CD4-positive, alpha-beta T cell treated with Interleukin-6 at 100 ng/mL for 8 hours (primary cell): ENCODE measurements around the gene CALN1.
"Not testable (repeated sequence)": the region's sequence is repeated elsewhere in the genome, so short reads cannot be mapped to it uniquely, and the experiment has no call there.

Experiments
- DNase-seq: peaks from one replicate; pipeline ENCODE4 v3.0.0-alpha.2; 2020; ENCODE audit warnings: mixed read lengths, low spot score

CALN1 gene

DNA sequence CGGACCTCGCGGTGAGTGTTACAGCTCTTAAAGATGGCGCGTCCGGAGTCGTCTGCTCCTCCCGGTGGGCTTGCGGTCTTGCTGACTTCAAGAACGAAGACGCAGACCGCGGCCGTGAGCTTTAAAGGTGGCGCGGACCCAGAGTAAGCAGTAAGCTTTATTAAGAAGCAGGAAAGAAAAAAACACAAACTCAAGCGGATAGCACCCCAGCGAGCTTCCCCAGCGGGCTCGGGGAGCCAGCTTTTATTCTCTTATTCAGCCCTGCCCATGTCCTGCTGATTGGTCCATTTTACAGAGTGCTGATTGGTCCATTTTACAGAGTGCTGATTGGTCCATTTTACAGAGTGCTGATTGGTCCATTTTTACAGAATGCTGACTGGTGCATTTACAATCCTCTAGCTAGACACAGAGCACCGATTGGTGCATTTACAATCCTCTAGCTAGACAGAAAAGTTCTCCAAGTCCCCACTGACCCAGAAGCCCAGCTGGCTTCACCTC lies at the start of gene CALN1:
CALN1 (minus strand) TSS at position 218 of the 498 bp plus-strand sequence.
- DNase-seq = not testable (repeated sequence)

DNA sequence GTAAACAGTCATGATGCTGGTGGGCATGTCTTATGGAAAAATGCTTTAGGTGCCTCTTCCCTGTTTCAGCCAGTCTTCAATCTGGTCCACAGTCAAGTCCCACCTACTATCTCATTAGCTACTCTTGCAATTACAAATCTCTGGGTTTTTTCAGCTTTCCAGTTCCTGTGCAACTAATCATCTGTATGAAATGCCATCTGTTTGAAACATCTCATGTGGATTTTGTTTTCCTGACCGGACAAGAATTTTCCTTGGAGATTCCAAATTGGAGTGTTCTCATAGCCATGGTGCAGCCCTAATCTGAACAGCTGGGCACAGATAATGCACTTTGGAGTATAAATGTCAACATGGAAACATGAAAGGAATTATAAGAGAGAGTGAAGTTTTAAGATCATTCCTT lies 41.3 kb upstream of the CALN1 start:
- DNase-seq = no peak

DNA sequence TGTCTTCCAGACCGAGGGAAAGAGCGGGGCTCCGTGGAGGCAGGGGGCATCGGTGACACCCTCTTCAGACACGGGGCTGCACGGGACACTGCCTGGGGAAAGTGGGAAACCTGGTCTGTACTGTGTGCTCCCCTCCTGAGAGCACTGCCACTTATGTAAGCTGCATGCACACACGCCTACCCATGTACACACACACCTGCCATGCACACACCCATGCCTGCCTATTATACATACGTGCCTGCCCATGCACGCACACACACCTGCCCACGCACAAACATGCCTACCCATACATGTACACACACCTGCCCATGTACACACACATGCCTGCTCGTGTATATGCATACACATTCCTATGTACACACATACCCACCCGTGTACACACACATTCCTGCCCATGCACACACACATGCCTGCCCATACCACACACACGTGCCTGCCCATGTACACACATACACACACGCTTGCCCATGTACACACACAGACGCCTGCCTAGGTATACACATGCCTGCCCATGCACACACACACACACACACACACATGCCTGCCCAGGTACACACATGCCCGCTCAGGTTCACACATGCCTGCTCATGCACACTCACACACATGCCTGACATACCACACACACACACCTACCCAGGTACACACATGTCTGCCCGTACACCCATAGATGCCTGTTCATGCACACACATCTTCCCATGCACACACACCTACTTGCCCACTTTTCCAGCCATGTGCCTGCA lies 35.5 kb upstream of the CALN1 start:
- no peak for DNase-seq

DNA sequence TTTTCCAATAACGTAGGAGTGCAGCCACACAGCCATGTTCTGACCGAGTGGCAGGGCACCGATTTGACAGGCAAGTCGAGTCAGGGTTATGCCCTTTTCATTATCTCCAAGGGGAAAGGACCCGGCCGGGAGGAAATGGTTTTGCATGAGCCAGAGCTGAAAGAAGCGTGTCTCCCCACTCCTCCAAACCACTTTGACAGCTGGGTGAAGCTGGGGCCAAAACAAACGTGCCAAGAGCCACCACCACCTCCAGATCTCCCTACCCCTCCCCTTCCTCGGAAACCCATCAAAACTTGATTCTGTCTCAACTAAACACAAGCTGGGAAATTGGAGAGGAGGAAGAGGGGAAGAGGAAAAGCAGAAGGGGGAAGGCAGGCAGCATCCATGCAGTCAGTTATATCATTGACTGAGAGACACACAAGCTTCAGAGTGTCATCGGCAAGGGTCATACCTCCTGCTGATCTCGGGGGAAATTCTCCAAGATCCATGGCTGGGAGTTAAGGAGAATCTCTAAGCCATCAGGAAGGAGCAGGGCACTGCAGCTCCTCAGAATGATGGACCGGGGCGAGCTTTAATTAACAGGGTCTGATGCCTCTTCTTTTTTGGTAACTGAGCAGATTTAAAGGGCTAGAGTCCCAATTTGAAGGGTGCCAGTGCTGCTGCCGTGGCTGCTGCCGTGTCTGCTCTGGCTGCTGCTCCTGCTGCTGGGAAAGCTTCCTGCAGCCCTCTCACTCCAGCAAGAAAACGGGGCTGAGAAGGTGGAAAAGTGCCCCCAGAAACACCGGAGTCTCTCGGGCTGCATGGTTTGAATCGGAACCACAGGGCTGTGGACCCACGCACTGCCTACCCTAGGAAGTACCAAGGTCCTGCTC lies 34.7 kb upstream of the CALN1 start:
- DNase-seq = no peak

DNA sequence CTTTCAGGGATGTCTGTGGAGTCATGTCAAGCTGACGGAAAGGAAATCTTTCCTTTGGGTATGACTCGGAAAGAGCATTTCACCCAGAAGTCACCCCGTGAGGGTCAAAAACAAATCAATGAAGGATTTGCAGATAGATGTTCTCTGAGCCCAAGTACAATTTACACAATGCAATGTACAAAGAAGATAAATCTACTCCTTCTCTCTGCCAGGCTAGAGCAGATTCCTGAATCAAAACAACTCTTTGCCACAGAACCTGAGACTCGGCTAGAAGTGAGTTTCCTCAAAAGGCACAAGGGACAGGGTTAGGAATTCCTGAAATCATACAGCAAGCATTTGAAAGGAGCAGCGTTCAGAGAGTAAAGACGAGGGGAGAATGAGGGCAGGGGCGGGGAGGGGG lies 34.0 kb upstream of the CALN1 start:
- DNase-seq = no peak

DNA sequence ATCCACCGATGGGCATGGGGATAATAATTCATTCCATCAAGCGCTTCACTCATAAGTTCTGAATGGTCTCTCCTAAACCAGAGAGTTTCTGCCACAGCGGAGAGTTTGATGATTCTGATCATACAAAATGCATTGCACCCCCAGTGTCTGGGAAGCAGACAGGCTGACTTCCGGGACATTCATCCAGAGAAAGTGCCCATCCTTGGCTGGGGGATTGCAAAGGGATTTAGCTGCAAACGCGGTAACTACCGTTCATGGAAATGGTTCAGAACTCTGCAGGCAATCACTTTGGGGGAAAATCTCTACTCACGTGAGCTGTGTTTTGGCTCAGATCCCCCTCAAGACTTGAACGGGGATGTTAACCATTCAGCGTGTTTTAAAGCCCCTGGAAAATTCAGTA lies 33.4 kb upstream of the CALN1 start:
- no peak for DNase-seq

DNA sequence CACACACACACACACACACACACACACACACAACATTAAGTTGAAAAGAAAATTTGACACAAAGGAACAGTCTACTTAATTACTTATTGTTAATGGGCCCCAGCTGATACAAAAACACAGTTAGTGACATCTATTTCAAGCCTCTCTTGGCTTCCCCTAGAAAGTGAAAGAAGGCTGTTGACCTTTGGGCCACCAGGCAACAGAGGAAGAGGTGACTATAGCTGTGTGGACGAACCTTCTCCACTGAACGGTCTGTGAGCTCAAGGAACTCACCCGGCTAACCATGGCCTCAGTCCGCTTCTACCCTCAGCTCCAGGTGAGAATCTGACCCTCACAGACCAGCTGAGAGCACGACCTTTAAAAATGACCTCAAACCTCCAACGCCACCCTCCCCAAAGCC lies 32.9 kb upstream of the CALN1 start:
- DNase-seq = no peak

DNA sequence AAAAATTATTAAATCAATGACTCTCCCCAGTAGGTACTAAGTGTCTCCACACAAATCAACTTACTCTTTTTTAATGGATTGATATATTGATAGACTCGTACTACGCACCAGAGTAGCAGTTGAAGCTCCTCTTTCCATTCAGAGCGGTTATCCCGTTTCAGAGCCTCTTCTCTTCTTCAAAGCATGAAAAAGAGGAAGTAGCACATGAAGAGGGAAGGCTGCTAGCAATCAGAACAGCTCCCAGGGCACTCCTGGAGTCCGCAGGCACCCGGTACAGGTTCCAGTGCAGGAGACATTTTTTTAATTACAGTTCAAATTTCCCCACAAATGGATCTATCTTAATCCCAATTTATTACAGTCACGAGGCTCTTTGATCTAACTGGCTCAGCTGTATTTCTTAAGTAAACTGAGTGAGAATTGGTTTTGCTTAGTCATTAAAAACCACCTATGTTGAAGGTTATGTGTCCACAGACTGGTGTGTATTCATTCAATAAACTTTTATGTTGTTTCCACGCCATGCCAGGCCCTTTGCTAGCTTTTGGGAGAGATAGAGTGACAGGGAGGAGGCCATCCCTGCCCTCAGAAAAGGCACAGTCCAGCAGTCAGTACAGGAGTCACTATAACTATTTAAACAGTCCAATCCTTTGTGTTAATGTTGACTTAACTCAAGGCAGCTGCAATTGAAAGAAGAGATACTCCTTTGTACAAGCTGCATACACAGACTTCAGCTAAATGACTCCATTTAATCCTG lies 32.1 kb upstream of the CALN1 start:
- DNase-seq = no peak

DNA sequence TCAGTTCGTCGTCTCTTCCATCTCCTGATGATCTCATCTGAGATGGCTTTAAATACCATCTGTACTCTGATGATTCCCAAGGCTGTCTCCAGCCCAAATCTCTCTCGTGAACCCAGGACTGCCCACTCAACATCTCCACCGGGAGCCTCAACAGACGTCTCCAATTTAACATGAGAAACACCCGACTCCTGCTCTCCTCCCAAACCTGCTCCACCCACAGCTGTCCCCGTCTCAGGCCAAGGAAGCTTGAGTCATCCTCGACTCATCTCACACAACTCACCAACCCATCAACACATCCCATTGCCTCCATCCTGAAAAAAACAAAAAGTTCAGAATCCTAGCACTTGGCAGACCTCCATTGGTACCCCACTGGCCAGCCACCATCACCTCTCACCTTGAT lies 29.7 kb upstream of the CALN1 start:
- no peak for DNase-seq

DNA sequence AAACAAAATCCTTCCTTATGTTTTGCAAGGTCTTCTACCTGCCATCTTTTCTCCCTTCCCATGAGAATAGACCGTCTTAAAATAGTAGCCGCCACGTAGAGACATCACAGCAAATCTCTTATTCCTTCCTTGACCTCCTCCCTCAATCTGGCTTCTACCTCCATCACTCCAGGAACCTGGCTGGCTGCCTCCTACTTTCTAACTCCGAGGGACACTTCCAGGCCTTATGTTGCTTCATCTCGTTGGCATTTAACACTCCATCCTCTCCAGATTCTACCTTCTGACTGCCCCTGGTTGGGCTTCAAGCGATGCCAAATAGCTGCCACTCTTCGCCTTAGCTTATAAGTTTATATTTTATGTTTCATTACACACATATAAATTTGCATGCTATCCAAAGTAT lies 26.4 kb upstream of the CALN1 start:
- DNase-seq = no peak

DNA sequence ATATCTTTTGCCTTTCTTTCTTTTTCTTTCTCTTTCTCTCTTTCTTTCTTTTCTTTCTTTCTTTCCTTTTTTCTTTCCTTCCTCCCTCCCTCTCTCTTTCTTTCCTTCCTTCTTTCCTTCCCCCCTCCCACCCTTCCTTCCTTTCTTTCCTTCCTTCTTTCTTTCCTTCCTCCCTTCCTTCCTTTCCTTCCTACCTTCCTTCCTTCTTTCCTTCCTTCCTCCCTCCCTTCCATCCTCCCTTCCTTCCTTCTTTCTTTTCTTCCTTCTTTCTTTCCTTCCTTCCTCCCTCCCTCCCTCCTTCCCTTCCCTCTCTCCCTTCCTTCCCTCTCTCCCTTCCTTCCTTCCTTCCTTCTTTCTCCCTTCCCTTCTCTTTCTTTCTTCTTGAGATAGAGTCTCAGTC lies 25.5 kb upstream of the CALN1 start:
- no peak for DNase-seq

DNA sequence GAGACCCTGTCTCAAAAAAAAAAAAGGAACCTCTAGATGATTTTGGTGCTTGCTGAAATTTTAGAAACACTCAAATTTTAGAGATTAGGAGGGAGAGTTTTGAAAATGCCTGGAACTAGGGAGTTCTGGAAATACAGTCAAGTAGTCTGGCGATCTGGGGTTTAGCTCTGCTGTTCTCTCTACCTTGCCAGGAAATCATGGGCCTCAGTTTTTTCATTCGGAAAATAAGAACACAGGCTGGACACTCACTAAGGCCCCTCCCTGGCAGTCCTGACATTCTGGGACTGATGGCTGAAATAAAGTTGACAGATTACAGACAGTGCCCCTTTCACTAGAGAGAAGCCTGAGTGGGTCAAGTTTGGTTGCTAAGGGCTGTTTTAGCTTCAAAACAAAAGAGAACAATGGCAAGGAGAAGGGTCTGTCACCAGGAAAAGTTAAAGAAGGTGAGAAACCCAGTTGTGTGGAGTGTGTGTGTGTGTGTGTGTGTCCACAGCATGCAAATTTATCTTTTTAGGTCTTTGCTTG lies 25.0 kb upstream of the CALN1 start:
- no peak for DNase-seq

DNA sequence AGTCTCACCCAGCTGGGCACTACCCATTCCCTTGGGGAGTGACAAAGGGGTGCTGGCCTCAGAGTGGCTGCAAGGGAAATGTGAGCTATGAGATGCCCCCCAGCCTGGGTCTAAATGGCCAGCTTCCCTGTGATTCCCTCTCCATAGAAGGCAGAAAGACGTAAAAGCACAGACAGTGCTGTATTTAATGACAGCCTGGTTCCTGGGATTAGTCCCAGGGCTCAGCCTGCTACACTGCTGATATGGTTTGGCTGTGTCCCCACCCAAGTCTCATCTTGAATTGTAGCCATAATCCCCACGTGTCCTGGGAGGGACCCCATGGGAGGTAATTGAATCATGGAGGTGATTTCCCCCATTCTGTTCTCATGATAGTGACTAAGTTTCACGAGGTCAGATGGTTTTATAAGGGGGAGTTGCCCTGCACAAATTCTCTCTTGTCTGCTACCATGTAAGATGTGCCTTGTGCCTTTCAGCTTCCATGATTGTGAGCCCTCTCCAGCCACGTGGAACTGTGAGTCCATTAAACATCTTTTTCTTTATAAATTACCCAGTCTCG lies 23.9 kb upstream of the CALN1 start:
- DNase-seq = no peak

DNA sequence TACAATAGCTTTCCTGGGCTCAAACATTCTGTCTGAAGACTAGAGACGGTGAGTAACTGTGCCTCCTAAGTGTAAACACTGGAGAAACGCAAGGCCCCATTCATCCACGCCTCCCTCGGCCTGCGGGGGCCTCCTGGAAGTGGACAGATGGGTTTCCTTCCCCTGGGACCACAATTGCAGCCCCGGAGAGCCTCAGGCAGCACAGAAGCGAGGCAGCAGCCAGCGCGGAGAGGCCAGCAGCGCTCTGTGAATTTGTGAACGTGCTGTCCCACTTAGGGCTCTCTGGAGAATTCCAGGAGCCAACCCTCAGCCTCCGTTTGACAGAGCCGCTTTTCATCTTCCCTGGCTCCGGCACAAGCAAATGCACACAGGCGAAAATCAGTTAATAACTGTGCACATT lies 23.2 kb upstream of the CALN1 start:
- DNase-seq = no peak

DNA sequence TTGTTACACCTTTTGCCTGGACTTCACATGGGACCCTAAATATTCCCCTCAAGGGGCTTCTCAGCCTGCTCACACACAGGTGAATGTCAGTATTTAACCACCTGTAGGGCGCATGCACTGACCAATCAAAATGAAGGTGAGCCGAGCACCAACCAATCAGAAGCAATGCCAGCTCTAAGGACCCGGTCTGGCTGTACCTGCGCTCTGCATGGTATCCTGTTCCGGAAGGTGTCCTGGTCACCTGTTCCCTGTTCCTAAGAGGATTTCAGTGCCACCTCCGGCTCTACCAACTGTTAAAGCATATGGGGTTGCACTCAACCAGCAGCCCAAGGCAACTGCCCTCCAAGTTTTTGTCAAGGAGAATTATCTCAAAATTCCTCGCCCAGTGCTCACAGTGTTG lies 18.4 kb upstream of the CALN1 start:
- DNase-seq = no peak

DNA sequence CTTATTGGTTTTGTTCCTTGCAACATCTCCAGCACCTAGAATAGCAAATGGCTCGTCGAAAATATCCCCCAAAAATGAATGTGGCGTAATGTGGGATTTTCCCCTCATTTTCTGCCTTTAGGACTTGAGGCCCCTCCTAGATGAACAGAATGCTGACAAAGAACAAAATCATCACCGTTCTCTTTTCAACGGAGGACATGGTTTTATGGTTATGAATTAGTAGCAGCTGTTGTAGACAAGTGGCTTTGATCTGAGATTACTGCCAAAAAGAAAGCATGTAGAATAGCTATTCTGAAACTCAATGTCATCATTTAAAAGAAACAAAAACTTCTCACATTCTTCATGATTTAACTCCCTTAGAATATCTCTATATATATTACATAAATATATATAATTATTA lies 17.2 kb upstream of the CALN1 start:
- DNase-seq = no peak

DNA sequence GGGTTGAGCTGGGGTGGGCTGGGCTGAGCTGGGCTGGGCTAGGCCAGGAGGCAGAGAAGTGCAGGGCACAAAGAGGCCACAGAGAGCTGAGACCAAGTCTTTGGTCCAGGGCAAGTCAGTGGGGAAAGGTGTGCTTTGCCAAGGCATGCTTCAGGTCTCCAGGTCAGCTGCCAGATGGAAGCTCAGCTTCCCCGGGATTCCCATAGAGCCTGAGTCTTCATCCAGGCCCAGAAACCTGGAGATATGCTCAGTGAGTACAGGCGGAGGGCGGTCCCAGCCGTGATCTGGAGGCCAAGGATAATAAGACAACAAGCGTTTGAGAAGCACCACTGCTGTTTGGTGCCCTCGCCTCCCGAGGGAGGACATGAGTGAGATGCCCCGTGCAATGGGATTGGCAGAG lies 4.7 kb upstream of the CALN1 start:
- no peak for DNase-seq

DNA sequence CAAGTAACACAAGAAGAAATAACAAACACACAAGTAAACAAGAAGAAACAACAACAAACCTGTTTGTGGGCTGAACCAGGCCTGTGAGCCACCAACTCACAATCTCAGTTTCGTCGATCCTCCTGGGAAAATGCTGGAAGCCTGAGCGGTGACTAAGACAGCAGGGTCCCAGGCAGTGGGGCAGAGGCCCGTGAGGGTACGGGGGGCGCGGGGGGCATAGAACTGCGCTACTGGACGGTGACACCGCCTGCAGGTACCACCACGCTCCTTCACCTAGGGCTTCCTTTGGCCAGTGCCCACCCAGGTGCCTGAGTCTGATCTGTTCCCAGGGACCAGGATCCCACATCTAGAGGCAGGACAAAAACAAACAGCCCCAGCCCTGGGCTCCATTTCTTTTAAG lies 3.4 kb upstream of the CALN1 start:
- no peak for DNase-seq

DNA sequence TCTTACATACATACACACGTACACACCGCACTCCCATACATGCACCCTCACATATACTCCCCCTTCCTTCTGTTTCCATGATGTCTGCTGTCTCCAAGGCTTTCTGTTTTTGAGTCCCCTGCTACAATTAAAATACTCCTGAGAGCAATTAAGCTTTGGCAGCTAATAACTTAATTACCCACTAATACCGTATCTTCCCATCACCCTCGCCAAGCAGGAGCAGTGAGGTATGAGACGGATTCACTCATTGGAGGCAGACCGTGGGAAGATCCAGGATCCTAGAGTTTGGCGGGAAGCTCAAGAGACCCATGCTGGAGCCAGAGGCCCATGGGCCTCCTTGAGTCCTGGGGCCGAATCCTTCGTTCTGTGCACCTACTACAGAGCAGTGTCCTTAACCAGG lies 1.7 kb upstream of the CALN1 start:
- no peak for DNase-seq

DNA sequence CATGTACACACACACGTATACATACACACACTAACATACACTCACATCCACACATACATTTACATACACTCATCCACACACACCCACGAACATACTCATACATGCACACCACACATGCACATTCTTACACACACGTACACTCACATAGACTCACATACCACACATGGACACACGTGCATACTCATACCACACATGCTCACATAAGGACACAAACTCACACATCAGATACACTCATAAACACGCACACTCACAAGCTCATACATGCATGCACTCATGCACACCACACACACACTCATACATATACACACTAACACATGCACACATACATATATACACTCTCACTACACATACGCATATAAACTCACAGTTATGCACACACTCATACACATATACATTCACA lies 1.2 kb upstream of the CALN1 start:
- no peak for DNase-seq

DNA sequence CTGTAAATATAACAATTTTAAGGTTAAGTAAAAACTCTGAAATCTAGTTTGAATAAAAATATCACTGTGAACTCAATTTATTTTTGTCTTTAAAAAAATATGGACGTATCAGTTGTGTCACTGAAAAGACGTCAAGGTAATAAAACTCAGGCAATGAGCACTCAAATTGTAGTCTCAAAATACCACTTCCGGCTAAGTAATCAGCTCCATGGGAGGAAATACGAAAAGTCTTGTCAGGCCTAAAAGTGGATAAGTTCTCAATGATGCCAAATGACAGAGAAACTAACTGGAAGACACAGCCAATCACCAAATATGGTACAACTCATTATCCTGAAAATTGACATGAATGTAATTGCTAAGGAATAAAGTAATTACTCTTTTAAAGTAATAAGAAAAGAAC lies 719 bp downstream of the CALN1 start:
- no peak for DNase-seq

DNA sequence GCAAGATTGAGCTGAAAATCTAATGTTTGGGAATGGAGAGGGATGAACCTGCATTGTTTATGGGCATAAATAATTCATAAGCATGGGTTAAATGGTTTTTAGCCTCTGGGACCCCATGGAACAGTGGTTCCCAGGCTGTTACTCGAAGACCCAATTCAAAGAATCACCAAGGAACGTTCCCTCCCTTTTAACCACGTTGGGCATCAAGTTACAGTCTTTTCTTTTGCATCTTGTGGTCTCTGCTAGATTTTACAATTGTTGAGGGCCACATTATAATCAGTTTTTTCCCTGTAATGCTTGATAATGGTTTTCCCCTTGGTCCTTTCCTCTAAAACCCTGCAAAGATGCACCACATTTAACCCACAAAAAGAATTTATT lies 2.5 kb downstream of the CALN1 start:
- no peak for DNase-seq
